GM12878 (cell line): ENCODE results near the gene PTPRS. TPM values are rescaled to one million over a fixed set of nuclear protein-coding genes. Genes with fewer than 3 reads are reported as not detected.

Experiments
- ATAC-seq: fragments of 200-7000 bp; cut with Tn5 transposase; 3 replicates; pipeline ENCODE4 v1.9.1; 2020; ENCODE audit warnings: mild to moderate bottlenecking, moderate library complexity
- BruUV-seq: library from RNA; stranded (reverse); fragments of 400-500 nt; replicated peaks from 2 replicates; lab custom pipeline; 2021; lab: Mats Ljungman, UMichigan
- CTCF ChIA-PET: fragments of 300-600 bp; sonication (Branson Sonifier 250); formaldehyde crosslinking; extraction: SDS; loops from one replicate; lab custom pipeline; 2021; ENCODE audit warnings: inconsistent platforms; lab: Yijun Ruan, JAX
- POLR2A ChIA-PET: fragments of 350-600 bp; formaldehyde crosslinking; extraction: SDS; loops from one replicate; lab custom pipeline; 2021; ENCODE audit warnings: inconsistent platforms; lab: Charles Lee
- RAD21 ChIA-PET: fragments of 300-600 bp; sonication (Branson Sonifier 250); formaldehyde crosslinking; loops from one replicate; lab custom pipeline; 2023; ENCODE audit warnings: antibody characterized with exemption; ENCODE audit not compliant: unreplicated experiment; lab: Charles Lee
- SMC1A ChIA-PET: fragments of 300-600 bp; sonication (Branson Sonifier 250); formaldehyde crosslinking; loops from one replicate; lab custom pipeline; 2023; ENCODE audit not compliant: unreplicated experiment, uncharacterized antibody; lab: Charles Lee
- DNase-seq: peaks from one replicate; pipeline ENCODE4 v3.0.0-alpha.2; 2011; ENCODE audit warnings: low read depth, low spot score
- FAIRE-seq: peaks from 3 replicates; lab custom pipeline; 2011; peaks lifted over from hg19 to GRCh38; lab: Jason Lieb, UNC
- H2AFZ ChIP-seq: 2 replicates; pipeline ENCODE4 v1.6.0; 2011; ENCODE audit warnings: low read depth, low read length, control low read depth; ENCODE audit not compliant: control insufficient read depth
- H3K27ac ChIP-seq: 2 replicates; pipeline ENCODE4 v1.5.1; 2011; ENCODE audit warnings: control low read depth; ENCODE audit not compliant: control insufficient read depth, insufficient read depth
- H3K27me3 ChIP-seq, 2 experiments: replicated peaks in 1 of 2; 2 replicates each; pipeline versions ENCODE4 v1.6.0 to v1.6.1; 2011; ENCODE audit warnings: low read length in 1 of 2; ENCODE audit not compliant: control insufficient read depth in 2 of 2, insufficient read depth in 2 of 2
- H3K36me3 ChIP-seq, 2 experiments: 2 replicates each; pipeline ENCODE4 v1.5.1; 2011; ENCODE audit warnings: low read length in 1 of 2; ENCODE audit not compliant: control insufficient read depth in 2 of 2, insufficient read depth in 2 of 2
- H3K4me1 ChIP-seq: 2 replicates; pipeline ENCODE4 v1.6.1; 2011; ENCODE audit warnings: mild to moderate bottlenecking, low read length, moderate library complexity, mixed read lengths; ENCODE audit not compliant: control insufficient read depth, insufficient read depth
- H3K4me2 ChIP-seq: 2 replicates; pipeline ENCODE4 v1.6.0; 2011; ENCODE audit warnings: control low read depth; ENCODE audit not compliant: control insufficient read depth, insufficient read depth
- H3K4me3 ChIP-seq: fragments of 200-600 bp; sonication (generic); 2 replicates; pipeline ENCODE4 v1.5.1; 2016
- H3K79me2 ChIP-seq: 2 replicates; pipeline ENCODE4 v1.6.0; 2011; ENCODE audit warnings: low read length; ENCODE audit not compliant: control insufficient read depth, insufficient read depth
- H3K9ac ChIP-seq: 2 replicates; pipeline ENCODE4 v1.8.0; 2011; ENCODE audit warnings: low read length, control low read depth, mixed read lengths; ENCODE audit not compliant: control insufficient read depth, insufficient read depth
- H3K9me3 ChIP-seq: replicated peaks from 3 replicates; pipeline ENCODE4 v1.5.1; 2011; ENCODE audit warnings: mild to moderate bottlenecking, low read length; ENCODE audit not compliant: control insufficient read depth, insufficient read depth
- H4K20me1 ChIP-seq: 2 replicates; pipeline ENCODE4 v1.6.0; 2011; ENCODE audit not compliant: control insufficient read depth, insufficient read depth
- BCL3 ChIP-seq: IDR thresholded peaks from 2 replicates; pipeline ENCODE4 v1.6.1; 2011; ENCODE audit warnings: borderline replicate concordance, low read depth, mild to moderate bottlenecking, moderate library complexity, low read length; ENCODE audit not compliant: insufficient read depth, poor library complexity, severe bottlenecking
- CTCF ChIP-seq, 3 experiments: IDR thresholded peaks in 2 of 3; conservative IDR thresholded peaks in 1 of 3; 2 replicates each; pipeline ENCODE4 v1.5.1; 2011; ENCODE audit warnings: low read depth in 3 of 3, low read length in 3 of 3, mild to moderate bottlenecking in 3 of 3, control low read depth in 2 of 3, moderate library complexity in 2 of 3, inconsistent platforms in 1 of 3, mixed read lengths in 1 of 3; ENCODE audit not compliant: control insufficient read depth in 2 of 3, insufficient read depth in 1 of 3; ENCODE audit errors: extremely low read depth in 1 of 3
- NR2F1 ChIP-seq: fragments of 450-650 bp; conservative IDR thresholded peaks from 2 replicates; pipeline ENCODE4 v1.6.1; 2017; ENCODE audit warnings: mild to moderate bottlenecking
- WGBS: methylation state at CpG from one replicate; pipeline ENCODE4 v1.1.6; 2016; ENCODE audit warnings: low lambda C conversion rate; ENCODE audit not compliant: insufficient replicate concordance, insufficient coverage; ENCODE audit errors: missing lambda C conversion rate; 5-methylcytosine and 5-hydroxymethylcytosine counted together
- in situ Hi-C: fragments of 300-500 bp; cut with MboI; formaldehyde crosslinking; loops from 9 replicates; pipeline ENCODE4 v1.14.3; 2018; ENCODE audit warnings: mixed read lengths
- intact Hi-C: fragments of 100-400 bp; cut with micrococcal nuclease; formaldehyde crosslinking; loops from one replicate; pipeline ENCODE4 v1.14.2; 2022; ENCODE audit not compliant: unreplicated experiment
- polyA plus RNA-seq, 11 experiments: library from polyadenylated mRNA; depleted of rRNA in 4 of 11; unstranded in 6 of 11; stranded (reverse) in 5 of 11; fragments of >200 nt; fragmentation: Nextera tagmentation in 4 of 11; fragmentation: Illumina TruSeq in 1 of 11; extraction: Ambion mirVana in 4 of 11; extraction: Trizol in 1 of 11; gene quantifications; 1 replicate in 1 of 11; 2 replicates in 10 of 11; pipeline versions ENCODE4 v1.2.1 to v1.2.3, GENCODE V29; 2011 to 2016; ENCODE audit warnings: inconsistent platforms in 2 of 11, missing spikeins in 2 of 11, low read depth in 1 of 11
- total RNA-seq, 4 experiments: library from RNA; depleted of rRNA in 3 of 4; stranded (reverse); fragments of >200 nt in 3 of 4; fragmentation: Illumina TruSeq in 1 of 4; extraction: Trizol in 1 of 4; gene quantifications; 2 replicates each; pipeline versions ENCODE4 v1.2.1 to v1.2.3, GENCODE V29; 2013 to 2021

PTPRS gene
- total and polyA plus RNA-seq, 10 of the 15 experiments (the other 5 are each of a cell fraction or from before 2014, with no cell fraction given), result 0.09 to 32.1 (median 0.71) TPM

GRCh38 chr19:5337708-5338655 lies 2.6 kb downstream of the PTPRS start:
- ChIA-PET POLR2A (interaction anchor here (0.6 to 4.2 kb wide), 3 partner anchors 8 to 16 kb away, joined by 3 to 18 read pairs (median 4); no protein-coding TSS in a partner anchor), CTCF (interaction anchor here (0.6 to 8.6 kb wide), 7 partner anchors 16 to 375 kb away, joined by 3 to 62 read pairs (median 4); no protein-coding TSS in a partner anchor), SMC1A (interaction anchor here (1.2 to 2.6 kb wide), 3 partner anchors 16 to 111 kb away, joined by 4 to 15 read pairs (median 5); no protein-coding TSS in a partner anchor), RAD21 (interaction anchor here (1.5 to 6.8 kb wide), 3 partner anchors 15 to 111 kb away, joined by 4 to 58 read pairs (median 4); no protein-coding TSS in a partner anchor)
- intact Hi-C loops (loop anchor here (10.0 kb wide), 1 partner anchor 53 kb away; no protein-coding TSS in a partner anchor), in situ Hi-C loops (no loop called here)
- Histone ChIP-seq H3K9ac (no peak overlapping the region), H3K27ac (no peak overlapping the region), H3K79me2 (no peaks in the 10 kb centered on the region), H3K9me3 (no peaks in the 10 kb centered on the region), H3K4me3 (no peak overlapping the region), H4K20me1 (no peaks in the 10 kb centered on the region), H3K27me3 (peaks cover 2 to 9% of the 10 kb centered on the region in 2 experiments; a peak in 2 of 4 replicates), H3K4me1 (peaks cover 23% of the 10 kb centered on the region), H3K4me2 (no peak overlapping the region), H2AFZ (no peak overlapping the region), H3K36me3 (no peaks in the 10 kb centered on the region)
- WGBS, result 9% methylated on average over 31 of the region's 34 CpGs
- DNase-seq (no peak), ATAC-seq (peak; percentile 3; the same call in 2 of the 3 replicates), FAIRE-seq (no peak)
- TF ChIP-seq NR2F1, result peak; percentile 33; the same call in 1 of the 2 replicates
- TF ChIP-seq BCL3, result no peak
- TF ChIP-seq CTCF (IDR thresholded peaks at IDR 0.05 in 2 of 3, conservative IDR thresholded peaks at IDR 0.05 in 1 of 3; ENCODE audit: control insufficient read depth in 2 of 3, extremely low read depth in 1 of 3, insufficient read depth in 1 of 3, low read depth in 3 of 3, low read length in 3 of 3), result peak in 1 of 3 experiments; percentile 27; a peak in 1 of 6 replicates
- no TSS peak for BruUV-seq
